Astrocyte (in vitro differentiated cells and primary cell): ENCODE data around the gene EMB. TPM values are rescaled to one million over a fixed set of nuclear protein-coding genes. Genes with fewer than 3 reads are reported as not detected.
"Not testable (repeated sequence)": the region's sequence is repeated elsewhere in the genome, so short reads cannot be mapped to it uniquely, and the experiment has no call there.

Experiments
- DNase-seq: peaks from one replicate; pipeline ENCODE4 v3.0.0-alpha.2; 2010; ENCODE audit warnings: low read depth
- FAIRE-seq: peaks from 2 replicates; lab custom pipeline; 2011; peaks lifted over from hg19 to GRCh38; lab: Jason Lieb, UNC
- H2AFZ ChIP-seq: 2 replicates; pipeline ENCODE4 v1.6.0; 2012; ENCODE audit warnings: low read depth, low read length, inconsistent platforms
- H3K27ac ChIP-seq: 2 replicates; pipeline ENCODE4 v1.5.1; 2011; ENCODE audit warnings: low read depth, low read length, inconsistent platforms
- H3K27me3 ChIP-seq: 2 replicates; pipeline ENCODE4 v1.6.0; 2011; ENCODE audit warnings: low read length, inconsistent platforms; ENCODE audit not compliant: insufficient read depth
- H3K36me3 ChIP-seq: 2 replicates; pipeline ENCODE4 v1.5.1; 2011; ENCODE audit warnings: low read length, inconsistent platforms; ENCODE audit not compliant: insufficient read depth
- H3K4me1 ChIP-seq: 2 replicates; pipeline ENCODE4 v1.5.1; 2011; ENCODE audit warnings: low read length, inconsistent platforms; ENCODE audit not compliant: insufficient read depth
- H3K4me2 ChIP-seq: 2 replicates; pipeline ENCODE4 v1.6.0; 2012; ENCODE audit warnings: low read length, inconsistent platforms
- H3K4me3 ChIP-seq: 2 replicates; pipeline ENCODE4 v1.5.1; 2011; ENCODE audit warnings: low read depth, mild to moderate bottlenecking, low read length, inconsistent platforms; ENCODE audit not compliant: insufficient read depth
- H3K79me2 ChIP-seq: 2 replicates; pipeline ENCODE4 v1.6.0; 2012; ENCODE audit warnings: mild to moderate bottlenecking, low read length, inconsistent platforms; ENCODE audit not compliant: insufficient read depth
- H3K9ac ChIP-seq: 2 replicates; pipeline ENCODE4 v1.6.0; 2012; ENCODE audit warnings: mild to moderate bottlenecking, low read length, inconsistent platforms
- H3K9me3 ChIP-seq: 2 replicates; pipeline ENCODE4 v1.5.1; 2012; ENCODE audit warnings: low read depth, mild to moderate bottlenecking, low read length, inconsistent platforms; ENCODE audit not compliant: insufficient read depth
- H4K20me1 ChIP-seq: 2 replicates; pipeline ENCODE4 v1.6.0; 2012; ENCODE audit warnings: low read length, inconsistent platforms; ENCODE audit not compliant: insufficient read depth
- H3K27ac Mint-ChIP-seq: one replicate; pipeline ENCODE4 v1.8.0; 2021; ENCODE audit warnings: mild to moderate bottlenecking, mixed read lengths; ENCODE audit not compliant: unreplicated experiment
- H3K27me3 Mint-ChIP-seq: one replicate; pipeline ENCODE4 v1.8.0; 2021; ENCODE audit warnings: low read depth, mixed read lengths; ENCODE audit not compliant: unreplicated experiment
- H3K36me3 Mint-ChIP-seq: one replicate; pipeline ENCODE4 v1.8.0; 2021; ENCODE audit warnings: low read depth, mixed read lengths; ENCODE audit not compliant: unreplicated experiment
- H3K4me1 Mint-ChIP-seq: one replicate; pipeline ENCODE4 v1.8.0; 2021; ENCODE audit warnings: low read depth, mixed read lengths; ENCODE audit not compliant: unreplicated experiment
- H3K4me3 Mint-ChIP-seq: one replicate; pipeline ENCODE4 v1.8.0; 2021; ENCODE audit warnings: mild to moderate bottlenecking, moderate library complexity, mixed read lengths; ENCODE audit not compliant: unreplicated experiment
- H3K9me3 Mint-ChIP-seq: one replicate; pipeline ENCODE4 v1.8.0; 2021; ENCODE audit warnings: mild to moderate bottlenecking, mixed read lengths; ENCODE audit not compliant: unreplicated experiment
- EZH2 ChIP-seq: IDR thresholded peaks from 2 replicates; pipeline ENCODE4 v1.6.1; 2012; ENCODE audit warnings: mild to moderate bottlenecking, low read length, inconsistent platforms; ENCODE audit not compliant: insufficient read depth
- total RNA-seq: library from RNA; stranded (reverse); gene quantifications from 2 replicates; pipeline ENCODE4 v1.2.1, GENCODE V29; 2021
- TF ChIP-seq, protein P1 (sequence below): IDR thresholded peaks from 2 replicates; pipeline ENCODE4 v1.5.1; 2011; ENCODE audit warnings: low read depth, mild to moderate bottlenecking, inconsistent platforms, low read length, moderate library complexity; ENCODE audit not compliant: insufficient read depth

EMB gene
- total RNA-seq, 1 donor from 2014 or later = 25.7 TPM

DNA sequence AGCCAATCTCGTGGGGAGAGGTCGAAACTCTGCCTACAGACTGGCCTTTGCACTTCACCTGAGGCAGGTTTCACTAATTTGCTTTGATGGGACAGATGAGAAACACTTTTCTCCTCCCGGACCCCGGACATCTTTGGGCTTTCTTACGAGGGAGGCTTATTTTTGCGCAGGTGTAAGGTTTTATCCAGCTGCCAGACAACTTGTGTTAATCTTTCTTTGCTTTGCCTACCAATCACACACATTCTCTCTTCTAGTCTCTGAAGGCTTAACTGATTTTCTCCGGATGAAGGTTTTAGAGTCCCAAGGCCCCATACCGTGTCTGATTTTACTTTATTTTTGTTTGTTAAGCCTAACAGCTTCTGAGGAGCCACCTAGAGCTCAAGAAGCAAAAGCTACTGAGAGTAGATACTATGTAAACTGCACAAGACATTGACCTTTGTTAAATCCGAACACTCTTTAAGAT is 436 bp upstream of the EMB start:
- Histone ChIP-seq H3K9me3 (no peaks in the 10 kb centered on the region), H3K79me2 (no peaks in the 10 kb centered on the region), H3K4me3 (peak overlapping the region; percentile 49), H3K4me1 (no peaks in the 10 kb centered on the region), H2AFZ (peak overlapping the region; percentile 50), H3K36me3 (no peaks in the 10 kb centered on the region), H4K20me1 (no peaks in the 10 kb centered on the region), H3K27me3 (no peaks in the 10 kb centered on the region), H3K4me2 (peak overlapping the region; percentile 78), H3K9ac (peak overlapping the region; percentile 50), H3K27ac (no peak overlapping the region)
- no peak for FAIRE-seq
- Mint-ChIP-seq H3K9me3 (no peaks in the 10 kb centered on the region), H3K36me3 (peaks cover 2% of the 10 kb centered on the region), H3K4me3 (peak overlapping the region; percentile 90), H3K4me1 (no peaks in the 10 kb centered on the region), H3K27me3 (no peaks in the 10 kb centered on the region), H3K27ac (no peak overlapping the region)
- no peak for DNase-seq
- TF ChIP-seq EZH2 = no peak

DNA sequence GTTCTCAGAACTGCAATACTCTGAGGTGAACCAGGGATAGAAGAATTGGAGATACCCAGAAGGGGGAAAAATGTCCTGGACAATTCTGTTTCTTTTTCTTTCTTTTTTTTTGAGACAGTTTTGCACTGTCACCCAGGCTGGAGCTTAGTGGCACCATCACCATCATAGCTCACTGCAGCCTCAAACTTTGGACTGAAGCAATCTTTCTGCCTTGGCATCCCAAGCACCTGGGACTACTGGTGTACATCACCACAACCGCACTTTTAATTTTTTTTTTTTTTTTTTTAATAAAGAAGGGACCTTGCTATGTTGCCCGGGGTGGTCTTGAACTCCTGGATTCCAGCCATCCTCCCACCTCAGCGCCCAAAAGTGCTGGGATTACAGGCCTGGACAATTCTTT is 1.9 kb downstream of the EMB start:
- H3K4me1 Mint-ChIP-seq = no peaks in the 10 kb centered on the region
- H3K4me2 ChIP-seq = no peak overlapping the region

DNA sequence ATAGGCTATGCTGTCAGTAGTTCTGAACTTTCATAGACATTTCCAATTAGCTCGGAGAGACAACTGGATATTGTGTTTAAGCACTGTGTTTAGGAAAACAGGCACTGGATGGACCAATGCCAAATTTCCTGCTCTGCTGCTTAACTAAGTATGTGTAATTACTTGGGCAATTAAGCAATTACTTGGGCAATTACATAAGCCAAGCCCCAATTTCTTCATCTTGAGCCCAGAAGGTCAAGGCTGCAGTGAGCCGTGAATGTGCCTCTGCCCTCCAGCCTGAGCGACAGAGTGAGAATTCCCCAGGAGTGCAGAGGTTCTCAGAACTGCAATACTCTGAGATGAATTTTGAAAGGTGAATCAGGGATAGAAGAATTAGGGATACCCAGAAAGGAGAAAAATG is 3.0 kb downstream of the EMB start:
- H3K27me3 ChIP-seq, H3K36me3 Mint-ChIP-seq, H3K4me3 Mint-ChIP-seq, H3K27ac ChIP-seq, H3K36me3 ChIP-seq, H3K4me1 Mint-ChIP-seq, H3K4me2 ChIP-seq, H3K4me3 ChIP-seq, H3K9me3 Mint-ChIP-seq, H3K4me1 ChIP-seq, H3K9ac ChIP-seq, H3K27ac Mint-ChIP-seq, H4K20me1 ChIP-seq, DNase-seq, H3K9me3 ChIP-seq, H3K27me3 Mint-ChIP-seq, FAIRE-seq, H3K79me2 ChIP-seq, H2AFZ ChIP-seq: not testable (repeated sequence)

More for the DNA sequence above, 1.9 kb downstream of the EMB start:
- H3K27me3 ChIP-seq = no peaks in the 10 kb centered on the region
- H3K27ac ChIP-seq = no peak overlapping the region
- Mint-ChIP-seq H3K27ac (no peak overlapping the region), H3K36me3 (no peaks in the 10 kb centered on the region), H3K27me3 (no peaks in the 10 kb centered on the region), H3K4me3 (no peak overlapping the region), H3K9me3 (no peaks in the 10 kb centered on the region)
- H2AFZ ChIP-seq = no peak overlapping the region
- FAIRE-seq = no peak
- TF ChIP-seq EZH2 = no peak
- TF ChIP-seq, protein P1, sequence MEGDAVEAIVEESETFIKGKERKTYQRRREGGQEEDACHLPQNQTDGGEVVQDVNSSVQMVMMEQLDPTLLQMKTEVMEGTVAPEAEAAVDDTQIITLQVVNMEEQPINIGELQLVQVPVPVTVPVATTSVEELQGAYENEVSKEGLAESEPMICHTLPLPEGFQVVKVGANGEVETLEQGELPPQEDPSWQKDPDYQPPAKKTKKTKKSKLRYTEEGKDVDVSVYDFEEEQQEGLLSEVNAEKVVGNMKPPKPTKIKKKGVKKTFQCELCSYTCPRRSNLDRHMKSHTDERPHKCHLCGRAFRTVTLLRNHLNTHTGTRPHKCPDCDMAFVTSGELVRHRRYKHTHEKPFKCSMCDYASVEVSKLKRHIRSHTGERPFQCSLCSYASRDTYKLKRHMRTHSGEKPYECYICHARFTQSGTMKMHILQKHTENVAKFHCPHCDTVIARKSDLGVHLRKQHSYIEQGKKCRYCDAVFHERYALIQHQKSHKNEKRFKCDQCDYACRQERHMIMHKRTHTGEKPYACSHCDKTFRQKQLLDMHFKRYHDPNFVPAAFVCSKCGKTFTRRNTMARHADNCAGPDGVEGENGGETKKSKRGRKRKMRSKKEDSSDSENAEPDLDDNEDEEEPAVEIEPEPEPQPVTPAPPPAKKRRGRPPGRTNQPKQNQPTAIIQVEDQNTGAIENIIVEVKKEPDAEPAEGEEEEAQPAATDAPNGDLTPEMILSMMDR = no peak
- no peak overlapping the region for H3K9ac ChIP-seq
- no peaks in the 10 kb centered on the region for H4K20me1 ChIP-seq
- no peaks in the 10 kb centered on the region for H3K36me3 ChIP-seq
- H3K79me2 ChIP-seq = no peaks in the 10 kb centered on the region
- H3K4me3 ChIP-seq = no peak overlapping the region
- no peaks in the 10 kb centered on the region for H3K4me1 ChIP-seq
- peaks cover 2% of the 10 kb centered on the region for H3K9me3 ChIP-seq
- DNase-seq = no peak
